Skeletal muscle tissue (tissue), 4 donors: ENCODE measurements around the gene HEMGN. TPM values are rescaled to one million over a fixed set of nuclear protein-coding genes. Genes with fewer than 3 reads are reported as not detected.

Experiments
- H3K27ac ChIP-seq: one replicate; pipeline ENCODE4 v1.7.0; 2013; ENCODE audit warnings: mild to moderate bottlenecking, low read depth, low read length, inconsistent platforms
- H3K27me3 ChIP-seq, 3 donors: one replicate each; pipeline ENCODE4 v1.7.0; 2013; ENCODE audit warnings: low read length in 3 of 3; ENCODE audit not compliant: control insufficient read depth in 3 of 3, insufficient read depth in 3 of 3
- H3K36me3 ChIP-seq, 3 donors: one replicate each; pipeline ENCODE4 v1.7.0; 2013; ENCODE audit warnings: low read length in 3 of 3; ENCODE audit not compliant: control insufficient read depth in 3 of 3, insufficient read depth in 3 of 3
- H3K4me1 ChIP-seq, 3 donors: one replicate each; pipeline ENCODE4 v1.7.0; 2013; ENCODE audit warnings: low read length in 3 of 3, mild to moderate bottlenecking in 3 of 3; ENCODE audit not compliant: control insufficient read depth in 3 of 3, insufficient read depth in 3 of 3
- H3K4me3 ChIP-seq, 3 donors: one replicate each; pipeline ENCODE4 v1.7.0; 2013; ENCODE audit warnings: low read length in 3 of 3
- H3K9ac ChIP-seq, 3 donors: one replicate each; pipeline ENCODE4 v1.7.0; 2013; ENCODE audit warnings: low read length in 3 of 3, mild to moderate bottlenecking in 3 of 3, moderate library complexity in 2 of 3, low read depth in 1 of 3
- H3K9me3 ChIP-seq, 3 donors: one replicate each; pipeline ENCODE4 v1.7.0; 2013; ENCODE audit warnings: low read length in 3 of 3; ENCODE audit not compliant: control insufficient read depth in 3 of 3
- total RNA-seq: library from RNA; depleted of rRNA; stranded (reverse); fragments of >200 nt; gene quantifications from one replicate; pipeline ENCODE4 v1.2.3, GENCODE V29; 2014
- donor health status: Osteomylitis.

Gene HEMGN
- total RNA-seq, 1 donor from 2014 or later = 7.3 TPM

DNA sequence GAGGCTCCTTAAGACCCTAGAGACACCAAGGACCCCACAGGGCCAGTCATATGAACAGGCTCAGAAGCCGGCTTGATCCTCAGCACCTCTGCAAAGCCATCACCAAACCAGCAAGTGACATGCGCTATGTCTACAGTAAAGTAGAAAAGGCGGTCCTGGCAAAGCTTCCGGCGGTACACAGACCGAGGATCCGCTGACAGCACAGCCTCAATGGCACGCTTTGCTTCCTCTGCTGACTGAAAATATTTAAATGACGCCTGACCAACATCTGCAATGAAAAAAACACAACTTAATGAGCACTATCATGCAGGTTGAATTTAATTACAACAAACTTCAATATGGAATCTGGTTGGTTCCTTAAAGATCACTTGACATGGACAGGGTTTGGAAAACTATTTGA is 33.2 kb downstream of the HEMGN start:
- H3K9me3 ChIP-seq = no peaks in the 10 kb centered on the region
- H3K9ac ChIP-seq = no peak overlapping the region
- peaks cover 9 to 15% (median 13%) of the 10 kb centered on the region in 3 donors for H3K36me3 ChIP-seq
- H3K27ac ChIP-seq = no peak overlapping the region
- H3K4me3 ChIP-seq = no peak overlapping the region
- peaks cover 4 to 9% (median 7%) of the 10 kb centered on the region in 3 donors for H3K4me1 ChIP-seq
- H3K27me3 ChIP-seq = no peaks in the 10 kb centered on the region

DNA sequence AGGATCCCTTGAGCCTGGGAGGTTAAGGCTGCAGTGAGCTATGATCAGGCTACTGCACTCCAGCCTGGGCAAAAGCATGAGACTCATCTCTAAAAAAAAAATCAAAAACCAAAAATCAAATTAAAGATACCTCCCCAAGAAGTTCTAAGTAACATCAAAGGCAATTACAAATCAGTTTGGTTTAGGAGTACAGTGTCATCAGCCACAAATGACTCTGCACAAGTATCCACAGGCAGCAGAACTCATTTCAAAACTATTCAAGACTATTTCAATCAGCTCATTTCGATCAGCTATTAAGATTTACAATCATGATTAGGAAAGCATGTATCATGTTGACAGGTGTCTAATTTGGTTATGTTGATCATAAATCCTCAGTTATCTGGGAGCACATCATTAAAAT is 34.8 kb downstream of the HEMGN start:
- no peak overlapping the region for H3K4me3 ChIP-seq
- peaks cover 6 to 9% (median 8%) of the 10 kb centered on the region in 3 donors for H3K36me3 ChIP-seq
- peak overlapping the region in 1 of 3 donors; percentile 26 for H3K9ac ChIP-seq
- H3K4me1 ChIP-seq = peaks cover 4 to 9% (median 7%) of the 10 kb centered on the region in 3 donors
- no peaks in the 10 kb centered on the region for H3K9me3 ChIP-seq
- H3K27ac ChIP-seq = no peak overlapping the region
- no peaks in the 10 kb centered on the region for H3K27me3 ChIP-seq

DNA sequence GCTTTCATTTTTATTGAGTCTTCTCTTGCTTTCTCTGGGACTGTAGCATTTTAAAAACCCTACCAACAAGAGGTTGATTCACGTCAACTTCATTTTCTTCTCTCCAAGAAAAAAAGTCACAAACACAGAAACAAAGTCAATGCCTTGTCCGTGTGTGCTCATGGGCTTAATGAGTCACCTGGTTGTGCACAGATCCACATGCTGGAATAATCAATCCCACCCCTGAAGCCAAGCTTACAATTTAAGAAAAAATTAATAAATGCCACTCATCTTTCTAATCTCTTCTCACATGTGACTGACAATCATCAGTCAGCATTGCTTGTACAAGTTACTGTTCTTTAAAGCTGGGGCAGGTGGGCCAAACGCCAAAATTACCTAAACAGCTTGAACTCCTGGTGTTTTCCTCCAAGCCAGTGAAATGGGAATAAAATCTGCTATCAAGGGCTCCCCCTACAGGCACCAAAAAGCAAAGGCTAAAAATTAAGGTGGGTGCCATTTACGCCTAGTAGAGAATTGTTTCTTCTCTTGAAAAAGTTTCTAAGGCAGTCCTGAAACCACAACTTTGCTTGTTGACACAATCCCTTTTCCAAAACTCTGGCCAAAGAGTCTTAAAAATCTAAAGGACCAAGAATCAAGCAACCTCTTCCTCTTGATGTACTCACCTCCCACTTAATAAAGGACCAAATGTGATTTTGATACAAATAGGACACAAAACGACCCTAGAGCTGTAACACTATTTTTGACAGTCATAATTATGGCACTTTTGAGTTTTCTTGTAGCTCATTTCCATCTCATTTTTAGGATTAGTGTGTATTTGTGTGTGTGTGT is 37.0 kb downstream of the HEMGN start:
- Histone ChIP-seq H3K27ac (no peak overlapping the region), H3K36me3 (peaks cover 6 to 14% (median 11%) of the 10 kb centered on the region in 3 donors), H3K4me3 (no peak overlapping the region), H3K4me1 (peaks cover 0 to 1% (median 0%) of the 10 kb centered on the region in 3 donors), H3K27me3 (no peaks in the 10 kb centered on the region), H3K9me3 (no peaks in the 10 kb centered on the region), H3K9ac (no peak overlapping the region)

DNA sequence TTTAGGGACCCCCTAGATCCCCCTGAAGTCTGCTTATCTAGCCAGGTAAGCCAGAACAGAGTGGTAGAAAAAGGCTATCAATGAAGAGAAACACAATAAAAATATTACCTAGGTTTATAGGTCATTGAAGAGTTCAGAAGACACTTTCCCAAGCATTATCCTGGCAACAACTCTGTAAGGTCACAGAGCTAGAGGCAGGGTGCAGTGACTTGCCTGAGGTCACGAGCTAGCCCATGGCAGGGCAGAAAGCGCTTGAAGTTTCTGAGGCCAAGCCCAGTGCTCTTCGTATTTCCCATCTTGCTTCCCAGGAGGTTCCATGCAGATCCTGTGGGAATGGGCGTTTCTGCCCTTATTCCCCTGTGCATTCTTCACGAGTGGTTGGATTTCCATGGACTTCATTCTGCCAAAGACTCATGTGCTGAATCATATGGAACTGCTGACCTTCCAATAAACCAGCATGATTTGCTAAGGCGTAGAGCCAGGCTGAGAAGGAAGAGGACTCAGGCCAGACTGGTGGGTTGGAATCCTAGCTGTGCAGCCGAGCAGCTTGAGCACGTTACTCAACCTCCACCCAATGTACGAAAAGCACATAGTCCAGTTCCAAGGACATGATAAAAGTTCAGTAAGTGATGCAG is 37.8 kb downstream of the HEMGN start:
- H3K9me3 ChIP-seq = no peaks in the 10 kb centered on the region
- H3K36me3 ChIP-seq = peaks cover 9 to 16% (median 14%) of the 10 kb centered on the region in 3 donors
- no peak overlapping the region for H3K4me3 ChIP-seq
- no peak overlapping the region for H3K9ac ChIP-seq
- H3K27me3 ChIP-seq = no peaks in the 10 kb centered on the region
- no peak overlapping the region for H3K27ac ChIP-seq
- H3K4me1 ChIP-seq = no peaks in the 10 kb centered on the region

DNA sequence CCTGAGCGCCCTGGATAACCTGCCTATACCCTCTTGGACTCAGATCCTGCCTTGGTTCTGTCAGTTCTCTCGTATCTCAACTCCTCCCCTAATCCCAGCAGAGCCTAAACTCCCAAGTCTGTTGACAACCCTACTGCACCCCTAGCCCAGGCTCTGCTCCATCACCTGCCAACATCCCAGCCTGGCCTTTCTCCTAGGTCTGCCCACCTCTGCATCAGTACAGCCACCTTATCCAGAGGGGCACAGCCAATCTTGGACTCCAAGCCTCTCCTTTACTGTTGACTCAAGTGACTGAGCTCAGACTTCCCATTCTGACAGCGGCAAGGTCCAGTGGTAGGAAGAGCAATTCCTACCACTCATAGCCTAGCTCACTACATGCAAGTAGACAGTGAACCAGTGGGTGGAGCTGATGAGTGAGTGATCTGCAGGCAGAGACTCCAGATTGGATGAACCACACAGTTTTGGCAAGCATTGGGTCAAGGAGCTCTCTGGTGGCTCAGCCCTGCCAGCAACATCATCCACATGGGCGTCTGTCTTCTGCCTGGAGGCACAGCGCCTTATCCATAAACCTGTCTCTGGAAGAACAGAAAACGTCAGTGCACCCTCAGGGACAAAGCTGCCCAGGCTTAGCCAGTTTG is 42.2 kb downstream of the HEMGN start:
- Histone ChIP-seq H3K4me3 (no peak overlapping the region), H3K4me1 (no peaks in the 10 kb centered on the region), H3K9ac (no peak overlapping the region), H3K36me3 (peaks cover 5 to 12% (median 11%) of the 10 kb centered on the region in 3 donors), H3K27ac (no peak overlapping the region), H3K27me3 (no peaks in the 10 kb centered on the region), H3K9me3 (no peaks in the 10 kb centered on the region)

DNA sequence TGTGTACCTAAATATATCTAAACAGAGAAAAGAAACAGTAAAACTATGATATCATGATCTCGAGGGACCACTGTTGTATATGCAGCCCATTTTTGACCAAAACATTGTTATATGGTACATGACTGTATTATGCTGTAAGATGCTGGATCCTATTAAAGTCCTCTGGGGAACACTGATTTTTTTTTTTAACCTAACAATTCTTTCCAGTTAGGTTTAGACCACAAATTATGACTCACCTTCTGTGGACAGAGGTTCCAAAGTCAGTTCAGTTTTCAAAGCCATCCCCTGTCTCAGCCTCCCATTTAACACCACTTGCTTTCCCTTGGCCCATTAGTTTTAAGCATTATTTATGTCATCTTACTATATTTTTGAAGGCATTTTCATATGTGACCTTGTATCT is 42.8 kb downstream of the HEMGN start:
- Histone ChIP-seq H3K9me3 (no peaks in the 10 kb centered on the region), H3K9ac (no peak overlapping the region), H3K27ac (no peak overlapping the region), H3K27me3 (peaks cover 0 to 3% (median 3%) of the 10 kb centered on the region in 3 donors), H3K4me3 (no peak overlapping the region), H3K4me1 (no peaks in the 10 kb centered on the region), H3K36me3 (peaks cover 5 to 10% (median 8%) of the 10 kb centered on the region in 3 donors)

DNA sequence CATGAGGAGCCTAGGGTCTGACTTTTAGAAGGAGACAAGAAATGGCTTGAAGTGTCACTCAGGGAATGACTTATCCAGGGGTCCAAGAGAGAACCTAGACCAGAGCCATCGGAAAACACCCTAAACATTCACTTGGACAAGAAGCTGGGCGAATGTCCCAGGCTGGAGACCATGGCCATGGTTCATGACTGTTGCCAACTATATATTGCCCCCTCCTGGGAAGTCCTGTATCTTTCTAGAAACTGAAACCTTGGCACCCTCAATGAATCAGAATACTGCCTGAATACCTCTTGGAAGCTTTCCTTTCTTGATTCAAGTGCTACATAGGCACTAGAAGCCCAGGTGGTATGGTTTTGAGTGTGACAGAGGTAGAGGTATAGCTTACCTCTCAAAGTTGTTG is 45.6 kb downstream of the HEMGN start:
- Histone ChIP-seq H3K9me3 (no peaks in the 10 kb centered on the region), H3K4me3 (no peak overlapping the region), H3K36me3 (peaks cover 3 to 5% (median 3%) of the 10 kb centered on the region in 3 donors), H3K27me3 (peaks cover 0 to 6% (median 4%) of the 10 kb centered on the region in 3 donors), H3K9ac (no peak overlapping the region), H3K4me1 (no peaks in the 10 kb centered on the region), H3K27ac (no peak overlapping the region)

DNA sequence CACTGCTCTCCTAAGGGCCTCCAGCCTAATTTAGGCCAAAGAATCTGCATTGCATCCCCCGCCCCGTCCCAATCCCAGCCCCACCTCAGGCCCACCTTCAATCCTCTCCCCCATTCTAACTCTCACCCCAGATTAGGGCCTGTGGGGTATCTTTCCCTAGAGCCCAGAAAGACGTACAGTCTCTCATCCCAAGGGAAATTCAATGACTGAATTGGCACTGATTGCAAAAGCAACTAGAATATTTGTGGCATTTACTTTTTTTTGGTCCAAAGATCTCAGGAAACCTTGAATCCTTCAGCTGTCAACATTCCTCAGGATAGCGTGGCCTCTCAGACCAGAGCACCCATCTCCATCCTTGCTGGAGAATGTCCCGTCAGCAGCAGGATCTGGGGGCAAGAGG is 46.2 kb downstream of the HEMGN start:
- no peak overlapping the region for H3K4me3 ChIP-seq
- H3K27ac ChIP-seq = no peak overlapping the region
- no peaks in the 10 kb centered on the region for H3K9me3 ChIP-seq
- peaks cover 0 to 9% (median 4%) of the 10 kb centered on the region in 3 donors for H3K27me3 ChIP-seq
- peaks cover 3 to 5% (median 3%) of the 10 kb centered on the region in 3 donors for H3K36me3 ChIP-seq
- no peak overlapping the region for H3K9ac ChIP-seq
- H3K4me1 ChIP-seq = no peaks in the 10 kb centered on the region

DNA sequence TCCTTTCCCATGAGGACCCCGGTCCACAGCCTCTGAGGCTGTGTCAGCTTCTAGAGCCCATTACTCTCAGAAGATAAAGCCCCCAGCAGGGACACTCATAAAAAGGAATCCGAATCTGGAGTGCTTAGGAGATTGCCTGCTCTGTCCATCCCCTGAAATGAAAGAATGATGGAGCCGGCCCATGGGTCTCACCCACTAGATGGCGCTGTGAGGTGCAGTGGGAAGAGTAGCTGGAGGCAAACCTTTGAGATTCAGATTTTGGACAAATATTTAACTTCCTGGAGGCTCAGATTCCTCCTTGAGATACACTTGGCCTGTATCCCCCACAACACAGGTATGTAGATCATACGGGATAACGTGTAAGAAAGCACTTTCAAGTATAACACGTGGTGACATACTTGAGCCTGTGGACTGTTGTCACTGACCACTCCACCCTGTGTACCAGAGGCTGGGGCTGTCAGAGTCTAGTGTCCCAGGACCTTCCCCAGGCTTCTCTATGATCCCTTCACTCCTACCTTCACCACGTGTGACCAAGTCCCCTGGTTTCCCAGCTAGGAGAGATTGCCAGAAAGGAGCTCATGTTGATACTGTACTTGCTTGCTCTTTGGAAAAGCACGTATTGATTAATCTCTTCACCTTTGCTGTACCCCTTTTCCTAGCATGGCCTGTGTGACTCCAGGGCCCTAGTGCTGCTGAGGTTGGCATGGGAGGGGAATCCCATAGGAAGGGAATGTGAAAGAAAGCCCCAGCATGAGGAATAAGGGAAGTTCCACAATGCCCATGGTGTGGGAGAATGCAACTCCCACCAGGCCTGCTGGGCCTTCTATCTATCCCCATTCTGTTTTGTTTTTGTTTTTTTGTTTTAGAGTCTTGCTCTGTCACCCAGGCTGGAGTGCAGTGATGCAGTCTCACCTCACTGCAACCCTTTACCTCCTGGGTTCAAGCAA is 47.8 kb downstream of the HEMGN start:
- Histone ChIP-seq H3K36me3 (no peaks in the 10 kb centered on the region), H3K9ac (no peak overlapping the region), H3K27me3 (peaks cover 0 to 9% (median 4%) of the 10 kb centered on the region in 3 donors), H3K4me3 (no peak overlapping the region), H3K27ac (no peak overlapping the region), H3K4me1 (no peaks in the 10 kb centered on the region), H3K9me3 (no peaks in the 10 kb centered on the region)
